Stimulated activated CD8-positive, alpha-beta memory T cell treated with anti-CD3 and anti-CD28 coated beads, Interleukin-12 subunit alpha, Interleukin-12 subunit beta, amount 100 ng/mL, for 1 hour (primary cell): ENCODE results near the gene MTUS2.

ENCODE experiments used
- DNase-seq: peaks from one replicate; pipeline ENCODE4 v3.0.0-alpha.2; 2020; ENCODE audit warnings: low read depth

Gene MTUS2

GRCh38 chr13:29024783-29025182, 204.6 kb downstream of the MTUS2 start:
- no peak for DNase-seq

GRCh38 chr13:29028868-29029267, 208.7 kb downstream of the MTUS2 start:
- no peak for DNase-seq

GRCh38 chr13:29038700-29039099, 218.6 kb downstream of the MTUS2 start:
- DNase-seq = no peak

- no peak for DNase-seq
Observed at GRCh38 chr13:29039212-29039611, 219.1 kb downstream of the MTUS2 start.

- no peak for DNase-seq
Observed at GRCh38 chr13:29046588-29046987, 226.4 kb downstream of the MTUS2 start.

- DNase-seq = no peak
Observed at GRCh38 chr13:29049524-29049923, 229.4 kb downstream of the MTUS2 start.

GRCh38 chr13:29050719-29051118, 230.6 kb downstream of the MTUS2 start:
- no peak for DNase-seq

- no peak for DNase-seq
Observed at GRCh38 chr13:29059800-29060199, 239.7 kb downstream of the MTUS2 start.

- no peak for DNase-seq
Observed at GRCh38 chr13:29065142-29065541, 245.0 kb downstream of the MTUS2 start.

GRCh38 chr13:29067306-29067945, 247.3 kb downstream of the MTUS2 start:
- DNase-seq = no peak

- no peak for DNase-seq
Observed at GRCh38 chr13:29073755-29074154, 253.6 kb downstream of the MTUS2 start.

GRCh38 chr13:29077051-29077813, 257.1 kb downstream of the MTUS2 start:
- no peak for DNase-seq

- DNase-seq = no peak
Observed at GRCh38 chr13:29081036-29081435, 260.9 kb downstream of the MTUS2 start.

- no peak for DNase-seq
Observed at GRCh38 chr13:29081697-29082440, 261.7 kb downstream of the MTUS2 start.

GRCh38 chr13:29099781-29100406, 279.8 kb downstream of the MTUS2 start:
- DNase-seq = no peak

GRCh38 chr13:29100758-29101157, 280.6 kb downstream of the MTUS2 start:
- DNase-seq = no peak

GRCh38 chr13:29101409-29101808, 281.3 kb downstream of the MTUS2 start:
- no peak for DNase-seq

GRCh38 chr13:29101905-29102304, 281.8 kb downstream of the MTUS2 start:
- DNase-seq = no peak

- DNase-seq = no peak
Observed at GRCh38 chr13:29103065-29103800, 283.1 kb downstream of the MTUS2 start.

- no peak for DNase-seq
Observed at GRCh38 chr13:29104461-29104860, 284.3 kb downstream of the MTUS2 start.

- no peak for DNase-seq
Observed at GRCh38 chr13:29105779-29106178, 285.6 kb downstream of the MTUS2 start.

- no peak for DNase-seq
Observed at GRCh38 chr13:29106651-29107050, 286.5 kb downstream of the MTUS2 start.
